HCT116 (cell line): ENCODE measurements around the gene SPARCL1. TPM values are rescaled to one million over a fixed set of nuclear protein-coding genes. Genes with fewer than 3 reads are reported as not detected.

Experiments
- ATAC-seq: fragments of 200-7000 bp; cut with Tn5 transposase; 2 replicates; pipeline ENCODE4 v1.9.1; 2020; ENCODE audit warnings: mild to moderate bottlenecking, moderate library complexity
- BruUV-seq: library from RNA; stranded (reverse); fragments of 400-500 nt; replicated peaks from 2 replicates; lab custom pipeline; 2021; lab: Mats Ljungman, UMichigan
- CTCF ChIA-PET: fragments of 300-600 bp; sonication (Branson Sonifier 250); formaldehyde crosslinking; loops from one replicate; lab custom pipeline; 2021; ENCODE audit warnings: antibody characterized with exemption; lab: Charles Lee
- POLR2A ChIA-PET: fragments of 300-600, 350-600 bp; sonication (Branson Sonifier 250); formaldehyde crosslinking; loops from one replicate; lab custom pipeline; 2021; ENCODE audit warnings: antibody characterized with exemption; lab: Charles Lee
- RAD21 ChIA-PET, 2 experiments: fragments of 300-600 bp; sonication (Branson Sonifier 250); formaldehyde crosslinking; loops; one replicate each; lab custom pipeline; 2023; ENCODE audit warnings: low total read pairs in 2 of 2; ENCODE audit not compliant: uncharacterized antibody in 2 of 2, unreplicated experiment in 2 of 2, low non-redundant PET in 1 of 2; lab: Charles Lee
- DNase-seq: peaks from one replicate; pipeline ENCODE4 v3.0.0-alpha.2; 2010; ENCODE audit warnings: low read depth, low spot score
- H2AFZ ChIP-seq: fragments of 200-600 bp; shearing (Covaris generic), sonication (generic); 2 replicates; pipeline ENCODE4 v1.6.1; 2017; ENCODE audit warnings: low read depth, mixed run types, mixed read lengths, antibody characterized with exemption, low read length; ENCODE audit not compliant: poor library complexity, severe bottlenecking
- H3K27ac ChIP-seq: 2 replicates; pipeline ENCODE4 v1.5.1; 2012; ENCODE audit warnings: low read depth, low read length
- H3K27me3 ChIP-seq: fragments of 200-600 bp; sonication (generic); 2 replicates; pipeline ENCODE4 v1.6.1; 2016; ENCODE audit warnings: mixed run types, low read length, mixed read lengths; ENCODE audit not compliant: insufficient read depth
- H3K36me3 ChIP-seq, 2 experiments: fragments of 200-500 bp in 1 of 2; fragments of 200-600 bp in 1 of 2; sonication (Bioruptor generic) in 1 of 2; sonication (generic) in 1 of 2; 2 replicates each; pipeline versions ENCODE4 v1.5.1 to v1.6.1; 2014 to 2016; ENCODE audit warnings: low read length in 2 of 2, inconsistent platforms in 1 of 2, mixed read lengths in 1 of 2, mixed run types in 1 of 2; ENCODE audit not compliant: insufficient read depth in 2 of 2, control insufficient read depth in 1 of 2
- H3K4me1 ChIP-seq, 2 experiments: fragments of 200-600 bp in 1 of 2; sonication (generic) in 1 of 2; 2 replicates each; pipeline versions ENCODE4 v1.5.1 to v1.6.1; 2012 to 2017; ENCODE audit warnings: low read length in 2 of 2, inconsistent platforms in 1 of 2, mild to moderate bottlenecking in 1 of 2, mixed read lengths in 1 of 2, mixed run types in 1 of 2, moderate library complexity in 1 of 2; ENCODE audit not compliant: insufficient read depth in 2 of 2, control insufficient read depth in 1 of 2
- H3K4me2 ChIP-seq: fragments of 200-600 bp; sonication (generic); 2 replicates; pipeline ENCODE4 v1.6.1; 2017; ENCODE audit warnings: mixed run types, low read length, mixed read lengths
- H3K4me3 ChIP-seq, 2 experiments: fragments of 200-600 bp in 1 of 2; sonication (generic) in 1 of 2; replicated peaks in 1 of 2; 2 replicates each; pipeline ENCODE4 v1.5.1; 2011 to 2016; ENCODE audit warnings: low read length in 2 of 2, control low read depth in 1 of 2, low read depth in 1 of 2, mild to moderate bottlenecking in 1 of 2, mixed read lengths in 1 of 2, mixed run types in 1 of 2
- H3K79me2 ChIP-seq: fragments of 200-600 bp; sonication (generic); 2 replicates; pipeline ENCODE4 v1.6.1; 2017; ENCODE audit warnings: mild to moderate bottlenecking, mixed run types, low read length, moderate library complexity, mixed read lengths; ENCODE audit not compliant: insufficient read depth
- H3K9ac ChIP-seq: fragments of 200-600 bp; sonication (generic); 2 replicates; pipeline ENCODE4 v1.6.1; 2016; ENCODE audit warnings: low read length, mixed read lengths
- H3K9me2 ChIP-seq: fragments of 200-600 bp; sonication (generic), shearing (Covaris generic); 2 replicates; pipeline ENCODE4 v1.6.1; 2017; ENCODE audit warnings: mixed run types, mild to moderate bottlenecking, moderate library complexity; ENCODE audit not compliant: insufficient read depth
- H3K9me3 ChIP-seq, 2 experiments: fragments of 200-500 bp in 1 of 2; fragments of 200-600 bp in 1 of 2; sonication (Bioruptor generic) in 1 of 2; sonication (generic) in 1 of 2; 2 replicates each; pipeline ENCODE4 v1.6.1; 2014 to 2017; ENCODE audit warnings: low read length in 2 of 2, mixed read lengths in 2 of 2, inconsistent platforms in 1 of 2, low read depth in 1 of 2, mild to moderate bottlenecking in 1 of 2, mixed run types in 1 of 2, moderate library complexity in 1 of 2; ENCODE audit not compliant: control insufficient read depth in 1 of 2, insufficient read depth in 1 of 2
- H4K20me1 ChIP-seq: fragments of 200-600 bp; sonication (generic), shearing (Covaris generic); 2 replicates; pipeline ENCODE4 v1.6.1; 2017; ENCODE audit warnings: mixed run types, mild to moderate bottlenecking, moderate library complexity; ENCODE audit not compliant: insufficient read depth
- CBX3 ChIP-seq: IDR thresholded peaks from 2 replicates; pipeline ENCODE4 v1.6.1; 2012; ENCODE audit warnings: low read depth
- CEBPB ChIP-seq: IDR thresholded peaks from 2 replicates; pipeline ENCODE4 v1.6.1; 2012; ENCODE audit warnings: low read depth
- EGR1 ChIP-seq: IDR thresholded peaks from 2 replicates; pipeline ENCODE4 v1.6.1; 2012; ENCODE audit warnings: low read depth
- ELF1 ChIP-seq: IDR thresholded peaks from 2 replicates; pipeline ENCODE4 v1.6.1; 2012; ENCODE audit warnings: low read depth, borderline replicate concordance
- EZH2phosphoT487 ChIP-seq: fragments of 200-600 bp; IDR thresholded peaks from 2 replicates; pipeline ENCODE4 v1.6.1; 2018; ENCODE audit warnings: antibody characterized with exemption, borderline replicate concordance
- FOSL1 ChIP-seq: IDR thresholded peaks from 2 replicates; pipeline ENCODE4 v1.6.1; 2012; ENCODE audit warnings: low read depth
- JUND ChIP-seq: IDR thresholded peaks from 2 replicates; pipeline ENCODE4 v1.6.1; 2012
- POLR2A ChIP-seq: IDR thresholded peaks from 2 replicates; pipeline ENCODE4 v1.7.0; 2011; ENCODE audit warnings: borderline replicate concordance; ENCODE audit not compliant: insufficient read depth, insufficient read length; ENCODE audit errors: extremely low read depth
- POLR2AphosphoS5 ChIP-seq: IDR thresholded peaks from 2 replicates; pipeline ENCODE4 v1.6.1; 2011; ENCODE audit warnings: mild to moderate bottlenecking, low read depth, low read length, moderate library complexity
- SIN3A ChIP-seq: IDR thresholded peaks from 2 replicates; pipeline ENCODE4 v1.6.1; 2012; ENCODE audit warnings: low read depth
- SP1 ChIP-seq: IDR thresholded peaks from 2 replicates; pipeline ENCODE4 v1.6.1; 2012; ENCODE audit warnings: low read depth
- SRF ChIP-seq: IDR thresholded peaks from 2 replicates; pipeline ENCODE4 v1.6.1; 2012; ENCODE audit warnings: low read depth
- ZNF274 ChIP-seq: fragments of 200-500 bp; sonication (Bioruptor generic); IDR thresholded peaks from 2 replicates; pipeline ENCODE4 v1.6.1; 2014; ENCODE audit warnings: mild to moderate bottlenecking, low read depth, low read length, inconsistent platforms
- intact Hi-C: fragments of 100-400 bp; cut with micrococcal nuclease; formaldehyde crosslinking; loops from 2 replicates; pipeline ENCODE4 v1.10.0; 2022
- total RNA-seq: library from RNA; stranded (reverse); gene quantifications from one replicate; pipeline ENCODE4 v1.2.1, GENCODE V29; 2021; ENCODE audit not compliant: unreplicated experiment
- TF ChIP-seq, protein P1 (sequence below): IDR thresholded peaks from 2 replicates; pipeline ENCODE4 v1.6.1; 2012; ENCODE audit warnings: low read depth
- TF ChIP-seq, protein P2 (sequence below), 3 experiments: fragments of 200-600 bp in 1 of 3; sonication (generic) in 1 of 3; IDR thresholded peaks in 2 of 3; conservative IDR thresholded peaks in 1 of 3; 2 replicates each; pipeline ENCODE4 v1.5.1; 2012 to 2017; ENCODE audit warnings: low read depth in 2 of 3, low read length in 2 of 3, antibody characterized with exemption in 1 of 3, borderline replicate concordance in 1 of 3, control low read depth in 1 of 3, mild to moderate bottlenecking in 1 of 3, mixed read lengths in 1 of 3, mixed run types in 1 of 3, moderate library complexity in 1 of 3; ENCODE audit not compliant: insufficient read depth in 1 of 3
- TF ChIP-seq, protein P3 (sequence below): IDR thresholded peaks from 2 replicates; pipeline ENCODE4 v1.6.1; 2012
- TF ChIP-seq, protein P4 (sequence below): IDR thresholded peaks from 2 replicates; pipeline ENCODE4 v1.6.1; 2012

The SPARCL1 gene
- total RNA-seq, 1 experiment from 2014 or later: 0.96 TPM

DNA sequence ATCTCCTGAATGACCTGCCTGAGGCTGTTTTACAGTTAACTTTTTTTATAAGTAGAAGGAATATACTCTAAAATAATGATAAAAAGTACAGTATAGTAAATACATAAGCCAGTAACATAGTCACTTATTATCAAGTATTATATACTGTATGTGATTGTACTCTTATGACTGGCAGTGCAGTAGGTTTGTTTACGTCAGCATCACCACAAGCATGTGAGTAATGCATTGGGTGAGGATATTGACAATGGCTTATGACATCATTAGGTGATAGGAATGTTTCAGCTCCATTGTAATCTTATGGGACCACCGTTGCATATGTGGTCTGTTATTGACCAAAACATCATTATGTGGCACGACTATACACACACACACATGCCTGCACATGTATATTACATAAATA lies 86.3 kb downstream of the SPARCL1 start:
- no peak overlapping the region for H3K27ac ChIP-seq
- no peaks in the 10 kb centered on the region for H3K9me2 ChIP-seq
- H4K20me1 ChIP-seq: no peaks in the 10 kb centered on the region
- TF ChIP-seq FOSL1 (no peak), CBX3 (no peak), CEBPB (no peak), EGR1 (no peak), POLR2A (no peak), ZNF274 (no peak), POLR2AphosphoS5 (no peak), SP1 (no peak), SIN3A (no peak), JUND (no peak), EZH2phosphoT487 (no peak), SRF (no peak), ELF1 (no peak)
- TF ChIP-seq, protein P1, sequence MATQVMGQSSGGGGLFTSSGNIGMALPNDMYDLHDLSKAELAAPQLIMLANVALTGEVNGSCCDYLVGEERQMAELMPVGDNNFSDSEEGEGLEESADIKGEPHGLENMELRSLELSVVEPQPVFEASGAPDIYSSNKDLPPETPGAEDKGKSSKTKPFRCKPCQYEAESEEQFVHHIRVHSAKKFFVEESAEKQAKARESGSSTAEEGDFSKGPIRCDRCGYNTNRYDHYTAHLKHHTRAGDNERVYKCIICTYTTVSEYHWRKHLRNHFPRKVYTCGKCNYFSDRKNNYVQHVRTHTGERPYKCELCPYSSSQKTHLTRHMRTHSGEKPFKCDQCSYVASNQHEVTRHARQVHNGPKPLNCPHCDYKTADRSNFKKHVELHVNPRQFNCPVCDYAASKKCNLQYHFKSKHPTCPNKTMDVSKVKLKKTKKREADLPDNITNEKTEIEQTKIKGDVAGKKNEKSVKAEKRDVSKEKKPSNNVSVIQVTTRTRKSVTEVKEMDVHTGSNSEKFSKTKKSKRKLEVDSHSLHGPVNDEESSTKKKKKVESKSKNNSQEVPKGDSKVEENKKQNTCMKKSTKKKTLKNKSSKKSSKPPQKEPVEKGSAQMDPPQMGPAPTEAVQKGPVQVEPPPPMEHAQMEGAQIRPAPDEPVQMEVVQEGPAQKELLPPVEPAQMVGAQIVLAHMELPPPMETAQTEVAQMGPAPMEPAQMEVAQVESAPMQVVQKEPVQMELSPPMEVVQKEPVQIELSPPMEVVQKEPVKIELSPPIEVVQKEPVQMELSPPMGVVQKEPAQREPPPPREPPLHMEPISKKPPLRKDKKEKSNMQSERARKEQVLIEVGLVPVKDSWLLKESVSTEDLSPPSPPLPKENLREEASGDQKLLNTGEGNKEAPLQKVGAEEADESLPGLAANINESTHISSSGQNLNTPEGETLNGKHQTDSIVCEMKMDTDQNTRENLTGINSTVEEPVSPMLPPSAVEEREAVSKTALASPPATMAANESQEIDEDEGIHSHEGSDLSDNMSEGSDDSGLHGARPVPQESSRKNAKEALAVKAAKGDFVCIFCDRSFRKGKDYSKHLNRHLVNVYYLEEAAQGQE: no peak
- TF ChIP-seq, protein P2, sequence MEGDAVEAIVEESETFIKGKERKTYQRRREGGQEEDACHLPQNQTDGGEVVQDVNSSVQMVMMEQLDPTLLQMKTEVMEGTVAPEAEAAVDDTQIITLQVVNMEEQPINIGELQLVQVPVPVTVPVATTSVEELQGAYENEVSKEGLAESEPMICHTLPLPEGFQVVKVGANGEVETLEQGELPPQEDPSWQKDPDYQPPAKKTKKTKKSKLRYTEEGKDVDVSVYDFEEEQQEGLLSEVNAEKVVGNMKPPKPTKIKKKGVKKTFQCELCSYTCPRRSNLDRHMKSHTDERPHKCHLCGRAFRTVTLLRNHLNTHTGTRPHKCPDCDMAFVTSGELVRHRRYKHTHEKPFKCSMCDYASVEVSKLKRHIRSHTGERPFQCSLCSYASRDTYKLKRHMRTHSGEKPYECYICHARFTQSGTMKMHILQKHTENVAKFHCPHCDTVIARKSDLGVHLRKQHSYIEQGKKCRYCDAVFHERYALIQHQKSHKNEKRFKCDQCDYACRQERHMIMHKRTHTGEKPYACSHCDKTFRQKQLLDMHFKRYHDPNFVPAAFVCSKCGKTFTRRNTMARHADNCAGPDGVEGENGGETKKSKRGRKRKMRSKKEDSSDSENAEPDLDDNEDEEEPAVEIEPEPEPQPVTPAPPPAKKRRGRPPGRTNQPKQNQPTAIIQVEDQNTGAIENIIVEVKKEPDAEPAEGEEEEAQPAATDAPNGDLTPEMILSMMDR (IDR thresholded peaks at IDR 0.05 in 2 of 3, conservative IDR thresholded peaks at IDR 0.05 in 1 of 3; ENCODE audit: borderline replicate concordance in 1 of 3, insufficient read depth in 1 of 3, low read depth in 2 of 3, low read length in 2 of 3): no peak
- TF ChIP-seq, protein P3, sequence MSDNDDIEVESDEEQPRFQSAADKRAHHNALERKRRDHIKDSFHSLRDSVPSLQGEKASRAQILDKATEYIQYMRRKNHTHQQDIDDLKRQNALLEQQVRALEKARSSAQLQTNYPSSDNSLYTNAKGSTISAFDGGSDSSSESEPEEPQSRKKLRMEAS: no peak
- TF ChIP-seq, protein P4, sequence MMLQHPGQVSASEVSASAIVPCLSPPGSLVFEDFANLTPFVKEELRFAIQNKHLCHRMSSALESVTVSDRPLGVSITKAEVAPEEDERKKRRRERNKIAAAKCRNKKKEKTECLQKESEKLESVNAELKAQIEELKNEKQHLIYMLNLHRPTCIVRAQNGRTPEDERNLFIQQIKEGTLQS: no peak
- H3K79me2 ChIP-seq: no peaks in the 10 kb centered on the region
- no peaks in the 10 kb centered on the region for H3K4me1 ChIP-seq
- H3K9me3 ChIP-seq: no peaks in the 10 kb centered on the region
- H3K9ac ChIP-seq: no peak overlapping the region
- intact Hi-C loops: no loop called here
- DNase-seq: no peak
- ChIA-PET RAD21 (no interaction called here), POLR2A (no interaction called here), CTCF (interaction anchor here (0.6 kb wide), 1 partner anchor 457 kb away, joined by 3 read pairs; no protein-coding TSS in a partner anchor)
- ATAC-seq: no peak
- H3K27me3 ChIP-seq: no peaks in the 10 kb centered on the region
- no peak overlapping the region for H3K4me3 ChIP-seq
- BruUV-seq: no TSS peak
- no peak overlapping the region for H2AFZ ChIP-seq
- peaks cover 8 to 17% of the 10 kb centered on the region in 2 experiments; a peak in 3 of 4 replicates for H3K36me3 ChIP-seq
- no peak overlapping the region for H3K4me2 ChIP-seq
